HTERT RPE-1 (cell line): ENCODE data around the gene ZSWIM5.
"Not testable (repeated sequence)": the region's sequence is repeated elsewhere in the genome, so short reads cannot be mapped to it uniquely, and the experiment has no call there.

Experiments
- in situ Hi-C: fragments of 300-500 bp; cut with MboI; formaldehyde crosslinking; loops from 4 replicates; pipeline ENCODE4 v1.14.3; 2020; ENCODE audit warnings: low sequenced_read_pairs

ZSWIM5 gene

DNA sequence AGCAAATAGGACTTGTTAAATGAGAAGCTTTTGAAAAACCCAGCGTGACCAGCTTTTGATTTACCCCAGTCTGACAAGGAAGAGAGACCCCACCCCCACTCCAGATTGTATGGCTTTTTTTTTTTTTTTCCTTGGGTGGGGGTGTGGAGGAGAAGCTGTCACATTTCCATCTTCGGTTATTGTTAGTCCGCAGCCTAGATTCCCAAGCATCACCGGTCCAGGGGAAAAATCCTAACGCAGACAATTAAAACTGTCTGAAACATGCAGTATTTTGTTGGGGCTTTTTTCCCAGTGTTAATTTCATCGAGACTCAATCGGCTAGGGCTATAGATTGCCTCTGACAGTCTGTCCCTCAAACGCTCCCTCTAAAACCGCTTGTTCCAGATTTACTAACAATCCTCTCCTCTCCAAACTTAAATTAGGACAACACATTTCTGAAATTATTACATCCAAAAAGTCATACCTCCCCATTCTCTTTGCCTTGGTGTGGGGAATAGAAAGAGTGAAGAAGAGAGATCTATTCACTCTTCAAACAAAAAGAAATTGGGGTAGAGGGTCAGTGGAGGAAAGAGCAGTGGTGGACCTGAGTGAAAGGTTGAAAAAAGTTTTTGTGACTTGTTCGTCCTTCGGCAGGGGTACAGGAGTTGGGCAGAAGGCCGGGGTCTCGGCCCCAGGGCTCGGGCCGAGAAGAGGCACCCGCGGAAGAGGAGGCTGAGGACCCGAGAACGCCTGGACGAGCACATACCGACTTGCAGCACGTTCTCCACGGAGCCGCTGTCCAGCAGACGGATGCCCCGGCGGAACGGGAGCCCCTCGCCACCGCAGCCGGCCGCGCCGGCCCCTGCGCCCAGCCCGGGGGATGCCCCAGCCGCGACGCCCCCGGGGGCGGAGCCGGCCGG lies 1.1 kb downstream of the ZSWIM5 start:
- in situ Hi-C loops = no loop called here

DNA sequence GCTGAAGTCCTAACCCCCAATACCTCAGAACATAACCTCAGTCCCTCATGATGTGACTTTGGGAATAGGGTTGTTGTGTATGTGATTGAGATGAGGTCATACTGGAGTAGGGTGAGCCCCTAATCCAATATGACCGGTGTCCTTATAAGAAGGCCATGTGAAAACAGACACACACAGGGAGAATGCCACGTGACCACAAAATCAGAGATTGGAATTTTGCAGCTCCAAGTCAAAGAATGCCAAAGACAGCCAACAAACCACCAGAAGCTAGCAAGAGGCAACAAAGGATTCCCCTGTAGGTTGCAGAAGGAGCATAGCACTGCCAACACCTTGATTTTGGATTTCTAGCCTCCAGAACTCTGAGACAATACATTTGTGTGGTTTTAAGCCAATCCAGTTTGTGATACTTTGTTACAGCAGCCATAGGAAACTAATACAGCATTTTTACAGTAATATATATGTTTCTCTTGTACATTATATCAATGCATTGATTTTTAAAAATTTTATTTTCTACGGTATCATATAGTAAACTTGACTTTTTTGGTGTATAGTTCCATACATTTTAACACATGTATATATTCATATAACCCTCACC lies 5.4 kb downstream of the ZSWIM5 start:
- in situ Hi-C loops = no loop called here

DNA sequence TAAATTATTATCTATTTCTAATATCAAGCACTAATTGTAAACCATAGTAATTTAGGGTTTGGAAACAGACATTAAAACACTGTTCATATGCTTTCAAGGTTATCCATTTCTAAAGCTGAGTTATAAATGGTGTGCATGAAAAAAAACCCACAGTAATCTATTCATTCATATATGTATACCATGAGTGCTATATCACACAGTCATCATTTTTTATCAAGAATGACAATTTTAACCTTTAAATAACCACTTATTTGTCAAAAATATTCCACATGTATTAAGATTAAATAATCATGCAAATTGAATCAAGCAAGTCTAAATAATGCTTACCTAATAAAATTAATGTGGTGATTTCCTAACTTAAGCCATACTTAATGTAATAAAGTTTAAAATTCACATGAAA lies 6.0 kb downstream of the ZSWIM5 start:
- in situ Hi-C loops = no loop called here

DNA sequence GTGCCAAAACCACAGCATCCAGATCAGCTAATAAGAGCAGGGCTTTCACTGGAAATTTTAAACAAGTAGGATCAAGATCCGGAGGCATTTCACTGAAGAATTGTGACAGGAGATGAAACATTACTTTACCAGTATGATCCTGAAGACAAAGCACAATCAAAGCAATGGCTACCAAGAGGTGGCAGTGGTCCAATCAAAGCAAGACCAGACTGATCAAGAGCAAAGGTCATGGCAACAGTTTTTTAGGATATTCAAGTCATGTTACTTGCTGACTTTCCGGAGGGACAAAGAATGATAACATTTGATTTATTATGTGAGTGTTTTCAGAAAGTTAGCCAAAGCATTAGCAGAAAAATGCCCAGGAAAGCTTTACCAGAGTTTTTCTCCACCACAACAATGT lies 8.2 kb downstream of the ZSWIM5 start:
- in situ Hi-C loops = no loop called here

DNA sequence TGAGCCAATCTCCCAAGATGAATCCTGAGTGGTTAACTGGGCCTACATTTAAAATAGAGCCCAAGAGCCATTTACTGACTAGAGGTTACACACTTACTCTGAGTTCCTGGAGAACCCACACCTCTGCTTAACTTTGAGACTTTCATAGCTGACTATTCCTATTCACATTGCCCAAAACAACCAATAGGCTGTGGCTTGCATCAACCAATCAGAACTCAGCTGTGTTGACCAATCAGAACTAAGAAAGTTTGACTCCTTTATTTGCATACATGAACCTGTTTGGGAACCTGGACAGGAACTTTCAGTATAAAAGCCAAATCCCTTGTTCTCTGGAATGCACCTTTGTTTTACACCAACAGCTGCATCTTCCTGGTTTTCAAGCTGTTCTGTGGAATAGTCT lies 9.5 kb downstream of the ZSWIM5 start:
- in situ Hi-C loops = no loop called here

DNA sequence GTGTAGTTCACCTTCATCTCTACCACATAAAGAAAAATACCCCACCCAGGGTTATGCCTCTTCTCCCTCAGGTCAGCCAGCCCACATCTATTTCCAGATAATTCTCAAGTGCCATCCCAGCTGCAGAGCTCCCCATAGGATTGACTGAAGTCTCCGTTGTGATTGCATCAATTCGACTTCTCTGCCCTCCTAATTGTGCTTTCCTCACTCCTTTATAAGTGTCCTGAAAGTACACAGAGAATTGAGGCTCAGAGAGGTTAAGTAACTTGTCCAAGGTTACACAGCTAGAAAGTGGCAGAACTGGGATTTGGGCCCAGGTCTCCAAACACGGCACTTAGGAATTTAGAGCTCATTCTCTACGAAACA lies 15.0 kb downstream of the ZSWIM5 start:
- in situ Hi-C loops = no loop called here

DNA sequence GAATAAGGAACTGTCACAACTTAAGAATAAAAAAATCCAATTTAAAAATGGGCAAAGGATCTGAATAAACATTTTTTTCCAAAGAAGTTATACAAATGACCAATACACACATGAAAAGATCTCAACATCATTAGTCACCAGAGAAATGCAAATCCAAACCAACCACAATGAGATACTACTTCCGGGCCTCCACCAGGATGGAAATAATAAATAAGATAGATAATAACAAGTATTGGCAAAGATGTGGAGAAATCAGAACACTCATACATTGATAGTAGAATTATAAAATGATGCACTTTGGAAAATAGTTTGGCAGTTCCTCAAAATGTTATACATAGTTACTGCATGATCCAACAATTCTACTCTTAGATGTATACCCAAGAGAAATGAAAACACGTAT lies 18.7 kb downstream of the ZSWIM5 start:
- in situ Hi-C loops = no loop called here

DNA sequence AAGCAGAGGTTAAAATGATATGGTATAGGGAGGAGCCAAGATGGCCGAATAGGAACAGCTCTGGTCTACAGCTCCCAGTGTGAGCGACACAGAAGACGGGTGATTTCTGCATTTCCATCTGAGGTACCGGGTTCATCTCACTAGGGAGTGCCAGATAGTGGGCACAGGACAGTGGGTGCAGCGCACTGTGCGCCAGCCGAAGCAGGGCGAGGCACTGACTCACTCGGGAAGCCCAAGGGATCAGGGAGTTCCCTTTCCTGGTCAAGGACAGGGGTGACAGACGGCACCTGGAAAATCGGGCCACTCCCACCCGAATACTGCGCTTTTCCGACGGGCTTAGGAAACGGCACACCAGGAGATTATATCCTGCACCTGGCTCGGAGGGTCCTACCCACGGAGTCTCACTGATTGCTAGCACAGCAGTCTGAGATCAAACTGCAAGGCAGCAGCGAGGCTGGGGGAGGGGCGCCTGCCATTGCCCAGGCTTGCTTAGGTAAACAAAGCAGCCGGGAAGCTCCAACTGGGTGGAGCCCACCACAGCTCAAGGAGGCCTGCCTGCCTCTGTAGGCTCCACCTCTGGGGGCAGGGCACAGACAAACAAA lies 26.4 kb downstream of the ZSWIM5 start:
- in situ Hi-C loops = not testable (repeated sequence)

DNA sequence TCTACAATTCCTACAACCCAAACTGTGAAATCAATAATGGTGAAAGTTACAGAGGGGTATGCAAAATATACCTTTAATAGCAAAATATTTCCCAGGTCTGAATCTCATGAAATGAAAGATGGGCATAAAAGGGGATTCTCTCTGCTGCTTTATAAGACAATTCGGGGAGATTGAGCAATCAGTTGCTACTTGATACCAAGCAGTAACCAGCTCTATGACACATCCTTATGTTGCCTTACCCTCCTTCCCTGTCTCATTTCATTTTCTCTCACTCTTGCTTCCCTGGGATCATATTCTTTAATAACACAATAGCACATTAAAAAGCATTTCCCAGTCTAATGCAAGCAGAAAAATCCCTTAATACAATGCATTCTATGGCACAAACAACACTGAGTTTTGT lies 29.0 kb downstream of the ZSWIM5 start:
- in situ Hi-C loops = no loop called here

DNA sequence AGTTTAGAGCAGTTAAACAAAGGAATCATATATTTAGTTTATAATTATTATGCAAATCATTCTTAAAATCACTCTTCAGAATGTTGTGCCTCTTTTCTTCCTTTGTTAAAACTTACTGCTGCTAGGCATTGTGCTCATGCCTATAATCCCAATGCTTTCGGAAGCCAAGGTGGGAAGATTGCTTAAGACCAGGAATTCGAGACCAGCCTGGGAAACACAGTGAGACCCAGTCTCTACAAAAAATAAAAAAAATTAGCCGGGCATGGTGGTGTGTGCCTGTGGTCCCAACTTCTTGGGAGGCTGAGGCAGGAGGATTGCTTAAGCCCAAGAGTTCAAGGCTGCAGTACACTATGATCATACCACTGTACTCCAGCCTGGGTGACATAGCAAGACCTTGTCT lies 33.6 kb downstream of the ZSWIM5 start:
- in situ Hi-C loops = no loop called here

DNA sequence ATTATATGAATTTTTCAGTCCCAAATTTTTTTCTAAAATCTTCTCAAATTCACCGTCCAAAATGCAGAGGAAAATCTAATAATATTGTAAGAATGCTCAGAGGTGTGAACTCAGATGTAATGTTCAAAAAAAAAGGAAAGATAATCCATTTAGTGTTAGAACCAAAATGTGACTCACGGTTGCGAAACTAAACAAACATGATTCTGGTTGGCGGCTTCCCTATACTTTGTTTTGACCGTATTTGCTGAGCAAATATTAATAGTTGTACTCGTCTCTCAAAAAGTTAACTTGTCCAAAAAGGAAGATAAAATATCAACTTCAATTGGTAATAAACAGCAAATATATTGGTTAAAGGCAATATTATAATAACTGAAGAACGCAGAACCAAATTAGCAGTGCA lies 34.4 kb downstream of the ZSWIM5 start:
- in situ Hi-C loops = no loop called here

DNA sequence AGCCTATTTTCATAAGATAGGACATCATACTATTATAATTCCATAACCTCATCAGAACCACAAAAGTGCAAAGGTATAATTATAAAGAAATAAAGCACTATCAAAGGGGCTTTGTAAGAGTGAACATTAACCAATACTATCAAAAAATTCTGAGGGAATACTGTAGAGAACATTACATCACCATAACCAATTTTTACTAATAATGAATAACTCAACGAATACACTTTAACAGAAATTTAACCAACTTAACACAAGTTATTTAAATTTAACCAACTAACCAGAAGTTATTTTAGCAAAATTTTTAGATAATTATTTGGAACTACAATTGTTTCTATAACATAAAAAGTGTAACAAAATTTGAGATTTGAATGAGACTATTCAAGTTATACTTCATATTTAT lies 34.8 kb downstream of the ZSWIM5 start:
- in situ Hi-C loops = no loop called here

DNA sequence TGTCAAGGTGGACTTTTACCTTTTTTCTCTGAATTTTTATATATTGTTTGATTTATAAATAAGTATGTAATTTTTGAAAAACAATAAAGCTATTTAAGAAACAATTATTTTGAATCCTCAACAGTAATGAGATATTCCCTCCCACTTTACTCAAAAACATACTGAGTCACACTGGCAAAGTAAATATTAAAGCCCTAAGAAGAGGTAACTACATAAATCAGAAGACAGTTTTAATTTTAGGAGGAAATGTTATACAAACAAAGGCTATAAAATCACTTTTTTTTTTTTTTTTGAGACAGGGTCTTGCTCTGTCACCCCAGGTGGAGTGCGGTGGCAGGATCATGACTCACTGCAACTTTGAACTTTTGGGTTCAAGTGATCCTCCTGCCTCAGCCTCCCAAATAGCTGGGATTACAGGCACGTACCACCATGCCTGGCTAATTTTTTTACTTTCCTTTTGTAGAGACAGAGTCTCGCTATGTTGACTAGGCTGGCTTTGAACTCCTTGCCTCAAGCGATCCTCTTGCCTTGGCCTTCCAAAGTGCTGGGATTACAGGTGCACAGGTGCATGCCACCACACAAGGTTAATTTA lies 36.2 kb downstream of the ZSWIM5 start:
- in situ Hi-C loops = no loop called here

DNA sequence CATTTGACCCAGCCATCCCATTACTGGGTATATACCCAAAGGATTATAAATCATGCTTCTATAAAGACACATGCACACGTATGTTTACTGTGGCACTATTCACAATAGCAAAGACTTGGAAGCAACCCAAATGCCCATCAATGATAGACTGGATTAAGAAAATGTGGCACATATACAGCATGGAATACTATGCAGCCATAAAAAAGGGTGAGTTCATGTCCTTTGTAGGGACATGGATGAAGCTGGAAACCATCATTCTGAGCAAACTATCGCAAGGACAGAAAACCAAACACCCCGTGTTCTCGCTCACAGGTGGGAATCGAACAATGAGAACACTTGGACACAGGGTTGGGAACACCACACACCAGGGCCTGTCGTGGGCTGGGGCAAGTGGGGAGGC lies 38.5 kb downstream of the ZSWIM5 start:
- in situ Hi-C loops = not testable (repeated sequence)

DNA sequence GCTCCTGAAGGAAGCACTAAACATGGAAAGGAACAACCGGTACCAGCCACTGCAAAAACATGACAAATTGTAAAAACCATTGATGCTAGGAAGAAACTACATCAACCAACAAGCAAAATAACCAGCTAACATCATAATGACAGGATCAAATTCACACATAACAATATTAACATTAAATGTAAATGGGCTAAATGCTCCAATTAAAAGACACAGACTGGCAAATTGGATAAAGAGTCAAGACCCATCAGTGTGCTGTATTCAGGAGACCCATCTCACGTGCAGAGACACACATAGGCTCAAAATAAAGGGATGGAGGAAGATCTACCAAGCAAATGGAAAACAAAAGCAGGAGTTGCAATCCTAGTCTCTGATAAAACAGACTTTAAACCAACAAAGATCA lies 42.1 kb downstream of the ZSWIM5 start:
- in situ Hi-C loops = not testable (repeated sequence)

DNA sequence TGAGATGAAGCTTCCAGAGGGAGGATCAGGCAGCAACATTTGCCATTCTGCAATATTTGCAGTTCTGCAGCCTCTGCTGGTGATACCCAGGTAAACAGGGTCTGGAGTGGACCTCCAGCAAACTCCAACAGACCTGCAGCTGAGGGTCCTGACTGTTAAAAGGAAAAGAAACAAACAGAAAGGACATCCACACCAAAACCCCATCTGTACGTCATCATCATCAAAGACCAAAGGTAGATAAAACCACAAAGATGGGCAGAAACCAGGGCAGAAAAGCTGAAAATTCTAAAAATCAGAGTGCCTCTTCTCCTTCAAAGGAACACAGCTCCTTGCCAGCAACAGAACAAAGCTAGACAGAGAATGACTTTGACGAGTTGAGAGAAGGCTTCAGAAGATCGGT lies 43.3 kb downstream of the ZSWIM5 start:
- in situ Hi-C loops = not testable (repeated sequence)

DNA sequence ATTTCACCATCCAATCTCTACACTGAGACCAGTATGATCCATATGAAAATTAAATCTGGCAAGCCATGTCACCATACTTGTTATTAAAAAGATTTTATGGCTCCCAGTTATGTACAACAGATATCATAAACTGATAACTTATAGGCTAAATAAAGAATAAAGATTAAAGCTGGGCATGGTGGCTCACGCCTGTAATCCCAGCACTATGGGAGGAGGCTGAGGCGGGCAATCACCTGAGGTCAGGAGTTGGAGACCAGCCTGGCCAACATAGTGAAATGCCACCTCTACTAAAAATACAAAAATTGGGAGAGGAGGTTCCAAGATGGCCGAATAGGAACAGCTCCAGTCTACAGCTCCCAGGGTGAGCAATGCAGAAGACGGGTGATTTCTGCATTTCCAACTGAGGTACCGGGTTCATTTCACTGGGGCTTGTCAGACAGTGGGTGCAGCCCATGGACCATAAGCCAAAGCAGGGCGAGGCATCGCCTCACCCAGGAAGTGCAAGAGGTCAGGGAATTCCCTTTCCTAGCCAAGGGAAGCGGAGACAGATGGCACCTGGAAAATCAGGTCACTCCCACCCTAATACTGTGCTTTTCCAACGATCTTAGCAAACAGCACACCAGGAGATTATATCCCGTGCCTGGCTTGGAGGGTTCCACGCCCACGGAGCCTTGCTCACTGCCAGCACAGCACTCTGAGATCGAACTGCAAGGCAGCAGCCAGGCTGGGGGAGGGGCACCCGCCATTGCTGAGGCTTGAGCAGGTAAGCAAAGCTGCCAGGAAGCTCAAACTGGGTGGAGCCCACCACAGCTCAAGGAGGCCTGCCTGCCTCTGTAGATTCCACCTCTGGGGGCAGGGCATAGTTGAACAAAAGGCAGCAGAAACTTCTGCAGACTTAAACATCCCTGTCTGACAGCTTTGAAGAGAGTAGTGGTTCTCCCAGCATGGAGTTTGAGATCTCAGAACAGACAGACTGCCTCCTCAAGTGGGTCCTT lies 44.1 kb downstream of the ZSWIM5 start:
- in situ Hi-C loops = not testable (repeated sequence)

DNA sequence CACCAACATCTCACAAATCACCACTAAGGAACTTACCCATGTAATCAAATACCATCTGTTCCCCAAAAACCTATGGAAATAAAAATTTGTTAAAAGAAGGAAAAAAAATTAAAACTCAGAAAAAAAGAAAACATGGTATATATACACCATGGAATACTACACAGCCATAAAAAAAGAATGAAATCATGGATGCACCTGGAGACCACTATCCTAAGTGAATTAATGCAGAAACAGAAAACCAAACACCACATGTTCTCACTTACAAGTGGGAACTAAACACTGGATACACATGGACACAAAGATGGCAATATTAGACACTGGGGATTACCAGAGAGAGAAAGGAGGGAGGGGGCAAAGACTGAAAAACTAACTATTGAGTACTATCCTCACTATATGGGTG lies 50.4 kb downstream of the ZSWIM5 start:
- in situ Hi-C loops = no loop called here

DNA sequence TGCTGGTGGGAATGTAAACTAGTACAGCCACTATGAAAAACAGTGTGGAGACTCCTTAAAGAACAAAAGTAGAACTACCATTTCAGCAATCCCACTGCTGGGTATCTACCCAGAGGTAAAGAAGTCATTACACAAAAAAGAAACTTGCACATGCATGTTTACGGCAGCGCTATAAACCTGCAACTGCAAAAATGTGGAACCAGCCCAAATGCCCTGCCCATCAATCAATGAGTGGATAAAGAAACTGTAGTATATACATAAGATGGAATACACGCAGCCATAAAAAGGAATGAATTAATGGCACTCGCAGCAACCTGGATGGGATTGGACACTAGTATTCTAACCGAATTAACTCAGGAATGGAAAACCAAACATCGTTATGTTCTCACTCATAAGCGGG lies 51.0 kb downstream of the ZSWIM5 start:
- in situ Hi-C loops = no loop called here

DNA sequence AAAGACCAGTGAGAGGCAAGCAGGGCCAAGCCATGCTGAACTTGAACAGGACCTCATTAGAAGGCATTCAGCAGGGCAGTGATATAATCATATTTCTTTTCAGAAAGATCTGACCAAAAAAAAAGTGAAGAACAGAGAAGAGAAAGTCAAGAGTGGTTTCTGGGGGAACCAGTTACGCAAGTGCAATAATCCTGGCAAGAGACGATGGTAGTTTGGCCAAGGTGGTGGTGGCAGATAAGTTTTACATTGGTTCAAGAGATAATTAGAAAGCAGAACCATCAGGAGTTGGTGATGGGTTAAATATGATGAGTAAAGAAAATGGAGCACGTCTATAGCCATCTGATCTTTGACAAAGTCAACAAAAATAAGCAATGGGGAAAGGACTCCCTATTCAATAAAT lies 54.3 kb downstream of the ZSWIM5 start:
- in situ Hi-C loops = no loop called here
